Inflammatory macrophage treated with lipopolysaccharide for 4 hours (primary cell): ENCODE results near the gene REG4.
"Not testable (repeated sequence)": the region's sequence is repeated elsewhere in the genome, so short reads cannot be mapped to it uniquely, and the experiment has no call there.

ENCODE experiments used
- DNase-seq: peaks from one replicate; pipeline ENCODE4 v3.0.0-alpha.2; 2020

The REG4 gene

GRCh38 chr1:119811387-119811786 lies at the start of gene REG4:
TSS of gene REG4 (minus strand) at chr1:119811460. CDS start at chr1:119808769, 2,691 bp downstream.
- DNase-seq, result no peak

GRCh38 chr1:119859647-119860046 lies 48.4 kb upstream of the REG4 start:
- peak; percentile 67 for DNase-seq

GRCh38 chr1:119858556-119859214 lies 47.4 kb upstream of the REG4 start:
- peak; percentile 14 for DNase-seq

- DNase-seq, result no peak
Measured at GRCh38 chr1:119858126-119858525, 46.9 kb upstream of the REG4 start.

- no peak for DNase-seq
Measured at GRCh38 chr1:119853155-119853554, 41.9 kb upstream of the REG4 start.

GRCh38 chr1:119844206-119844605 lies 32.9 kb upstream of the REG4 start:
- DNase-seq, result not testable (repeated sequence)

GRCh38 chr1:119841306-119841705 lies 30.0 kb upstream of the REG4 start:
- no peak for DNase-seq

- DNase-seq, result no peak
Measured at GRCh38 chr1:119840745-119841144, 29.5 kb upstream of the REG4 start.

GRCh38 chr1:119838236-119838635 lies 27.0 kb upstream of the REG4 start:
- DNase-seq, result peak; percentile 91

GRCh38 chr1:119834990-119835389 lies 23.7 kb upstream of the REG4 start:
- DNase-seq, result no peak

GRCh38 chr1:119831027-119831426 lies 19.8 kb upstream of the REG4 start:
- no peak for DNase-seq

GRCh38 chr1:119829625-119830024 lies 18.4 kb upstream of the REG4 start:
- no peak for DNase-seq

GRCh38 chr1:119829006-119829405 lies 17.7 kb upstream of the REG4 start:
- DNase-seq, result not testable (repeated sequence)

- no peak for DNase-seq
Measured at GRCh38 chr1:119828266-119828665, 17.0 kb upstream of the REG4 start.

- no peak for DNase-seq
Measured at GRCh38 chr1:119827010-119827409, 15.8 kb upstream of the REG4 start.

- no peak for DNase-seq
Measured at GRCh38 chr1:119822406-119822805, 11.1 kb upstream of the REG4 start.

GRCh38 chr1:119818181-119818580 lies 6.9 kb upstream of the REG4 start:
- DNase-seq, result no peak

- no peak for DNase-seq
Measured at GRCh38 chr1:119816407-119816806, 5.1 kb upstream of the REG4 start.

- DNase-seq, result no peak
Measured at GRCh38 chr1:119815928-119816327, 4.7 kb upstream of the REG4 start.

GRCh38 chr1:119815361-119815760 lies 4.1 kb upstream of the REG4 start:
- no peak for DNase-seq

GRCh38 chr1:119814288-119814687 lies 3.0 kb upstream of the REG4 start:
- no peak for DNase-seq

GRCh38 chr1:119811985-119812557 lies 811 bp upstream of the REG4 start:
- peak; percentile 9 for DNase-seq

- peak; percentile 69 for DNase-seq
Measured at GRCh38 chr1:119808972-119809550, 2.2 kb downstream of the REG4 start.

GRCh38 chr1:119808491-119808890 lies 2.8 kb downstream of the REG4 start:
- DNase-seq, result no peak

- DNase-seq, result no peak
Measured at GRCh38 chr1:119806489-119806888, 4.8 kb downstream of the REG4 start.
